ENCODE data around the gene SLC33A1.
"Not testable (repeated sequence)": the region's sequence is repeated elsewhere in the genome, so short reads cannot be mapped to it uniquely, and the experiment has no call there.

The SLC33A1 gene

GRCh38 chr3:155854141-155854940 is at the start of gene SLC33A1:
SLC33A1 (minus strand) TSS chr3:155854427; CDS start chr3:155853997, 430 bp downstream.
- DNase-seq, result peak; percentile 86

DNA sequence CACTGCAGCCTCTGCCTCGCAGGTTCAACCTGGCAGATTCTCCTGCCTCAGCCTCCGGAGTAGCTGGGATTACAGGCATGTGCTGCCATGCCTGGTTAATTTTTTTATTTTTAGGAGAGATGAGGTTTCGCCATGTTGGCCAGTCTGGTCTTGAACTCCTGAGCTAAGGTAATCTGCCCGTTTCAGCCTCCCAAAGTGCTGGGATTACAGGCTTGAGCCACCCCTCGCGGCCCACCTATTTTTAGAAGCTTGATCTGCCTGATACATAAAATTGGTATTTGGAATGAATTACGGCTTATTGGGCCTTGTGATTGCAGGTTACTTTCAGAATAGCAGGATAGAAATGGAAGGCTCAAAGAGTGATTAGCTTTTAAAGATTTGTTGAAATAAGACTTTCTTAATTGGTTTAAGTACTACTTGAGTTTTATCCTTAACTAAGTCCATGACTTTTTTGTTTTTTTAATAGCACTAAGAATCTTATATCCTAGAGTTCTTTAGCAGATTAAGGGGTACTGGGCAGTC is 41.2 kb upstream of the SLC33A1 start:
- DNase-seq, result no peak

- no peak for DNase-seq
Measured at GRCh38 chr3:155891321-155891720, 37.1 kb upstream of the SLC33A1 start.

GRCh38 chr3:155890671-155891190 is 36.5 kb upstream of the SLC33A1 start:
- DNase-seq, result no peak

DNA sequence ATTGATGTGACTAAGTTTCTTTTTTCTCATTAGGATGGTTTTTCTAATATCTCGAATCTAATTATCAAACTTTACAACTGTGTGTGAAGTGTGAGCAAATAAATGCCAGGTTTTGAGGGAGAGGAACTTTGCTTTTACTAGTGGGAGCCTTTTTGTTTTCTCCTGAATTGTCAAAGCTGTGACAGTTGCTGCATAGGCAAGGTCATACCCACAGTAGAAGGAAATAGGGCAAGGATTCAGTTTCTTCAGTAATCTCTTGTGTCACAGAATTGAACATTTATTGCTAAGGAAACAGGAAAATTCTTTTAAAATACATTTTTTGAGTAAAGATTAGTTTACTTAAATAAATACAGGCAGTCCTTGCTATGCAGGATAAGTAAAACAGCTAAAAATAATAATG is 35.7 kb upstream of the SLC33A1 start:
- no peak for DNase-seq

DNA sequence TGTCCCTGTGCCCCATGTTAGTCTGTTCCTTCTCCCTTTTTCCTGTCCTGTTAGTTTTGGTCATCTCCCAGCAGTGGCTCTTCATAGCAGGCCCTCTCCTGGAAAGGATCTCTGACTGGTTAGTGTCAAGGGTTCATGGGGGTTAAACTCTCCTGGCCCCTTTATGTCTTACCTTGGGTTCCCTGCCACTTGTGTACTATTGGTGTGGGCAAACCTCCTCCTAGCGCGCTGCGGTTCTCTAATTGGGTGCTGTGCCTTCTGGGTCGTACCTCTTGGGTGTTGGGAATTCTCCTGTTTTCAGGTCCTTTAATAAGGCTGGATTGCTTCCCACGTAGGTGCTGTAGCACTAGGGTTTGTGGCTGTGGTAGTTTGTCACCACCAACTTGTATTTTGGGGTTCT is 35.0 kb upstream of the SLC33A1 start:
- DNase-seq, result no peak

DNA sequence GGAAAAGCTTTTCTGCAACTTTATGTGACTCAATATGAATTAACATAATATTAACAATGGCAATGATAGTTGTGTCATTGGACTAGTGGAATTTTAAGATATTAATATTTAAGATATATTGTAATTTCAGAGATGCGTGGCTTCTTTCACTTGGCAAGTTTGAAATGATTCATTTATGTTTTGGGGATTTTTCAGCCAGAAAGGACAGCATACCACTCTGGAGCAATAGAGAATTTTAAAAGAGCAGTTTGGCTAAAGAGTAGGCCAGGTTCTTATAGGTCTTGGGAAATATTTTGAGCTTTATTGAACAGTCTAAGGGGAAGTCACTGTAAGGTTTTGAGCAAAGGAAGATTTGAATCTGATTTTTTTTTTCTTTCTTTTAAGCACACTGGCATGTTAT is 32.7 kb upstream of the SLC33A1 start:
- DNase-seq, result no peak

- not testable (repeated sequence) for DNase-seq
Measured at GRCh38 chr3:155886348-155886747, 32.1 kb upstream of the SLC33A1 start.

DNA sequence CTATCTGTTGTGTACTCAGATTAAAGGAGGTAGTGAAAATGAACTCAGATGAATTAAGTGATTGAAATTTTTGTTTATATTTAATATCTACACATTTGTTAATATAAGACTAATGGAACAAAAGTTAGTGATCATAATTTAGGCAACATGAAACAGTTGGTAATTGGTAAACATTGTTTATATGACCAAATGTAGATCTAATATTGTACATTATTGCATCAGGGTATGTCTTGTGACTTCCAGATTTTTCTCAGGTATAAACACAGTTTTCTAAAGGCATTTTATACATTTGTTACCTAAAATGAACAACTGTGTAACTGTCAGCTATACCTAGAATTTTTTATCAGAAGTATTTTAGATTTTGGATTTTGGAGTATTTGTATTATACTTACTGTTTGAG is 31.1 kb upstream of the SLC33A1 start:
- no peak for DNase-seq

DNA sequence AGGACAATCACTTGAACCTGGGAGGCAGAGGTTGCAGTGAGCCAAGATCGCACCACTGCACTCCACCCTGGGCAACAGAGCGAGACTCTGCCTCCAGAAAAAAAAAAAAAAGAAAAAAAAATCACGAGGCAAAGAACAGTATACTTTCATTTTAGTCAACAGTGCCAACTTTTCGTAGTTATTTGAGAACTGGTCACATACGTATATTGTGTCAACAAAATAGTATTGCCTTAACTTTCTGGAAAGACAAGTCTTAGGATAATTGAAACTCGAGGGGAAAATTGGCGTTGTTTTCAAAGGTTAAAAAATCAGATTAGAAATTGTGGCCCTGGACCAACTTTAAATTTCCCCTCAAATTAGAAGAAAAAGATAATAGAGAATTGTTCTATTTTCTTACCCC is 30.1 kb upstream of the SLC33A1 start:
- no peak for DNase-seq

DNA sequence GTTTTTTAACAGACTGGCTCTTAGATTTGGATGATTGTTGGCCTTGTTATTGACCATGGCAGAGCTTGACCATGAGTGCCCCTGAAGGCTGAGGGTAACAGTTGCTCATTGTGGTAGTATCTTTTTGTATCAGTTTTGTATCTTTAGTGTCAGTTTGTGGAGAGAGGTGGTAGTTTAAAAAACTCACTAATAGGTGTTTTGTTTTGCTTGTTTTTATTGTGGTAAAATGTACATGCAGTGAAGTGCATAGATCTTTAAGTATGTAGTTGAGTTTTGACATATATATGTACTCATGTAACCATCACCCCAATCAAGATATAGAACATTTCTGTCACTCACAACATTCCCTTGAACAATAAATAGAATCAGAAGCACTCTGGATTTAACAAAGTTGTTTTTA is 26.1 kb upstream of the SLC33A1 start:
- DNase-seq, result no peak

DNA sequence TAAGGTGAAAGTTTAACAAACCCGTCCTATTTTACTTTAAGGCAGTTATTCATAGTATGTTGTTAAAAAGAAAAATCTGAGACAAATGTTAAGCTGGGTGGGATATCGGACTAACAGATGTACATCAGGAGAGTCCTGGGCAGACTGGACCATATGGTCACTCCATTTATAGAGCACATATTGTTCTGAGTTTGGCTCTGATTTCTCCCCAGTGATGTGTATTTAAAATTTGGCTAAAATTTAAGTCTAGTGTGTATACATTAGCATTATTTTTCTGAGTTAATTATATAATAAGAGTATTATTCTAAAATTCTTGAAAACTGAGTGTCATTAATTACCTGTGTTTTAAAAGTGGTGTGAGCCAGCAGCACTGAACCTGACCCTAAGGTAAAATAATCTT is 22.3 kb upstream of the SLC33A1 start:
- DNase-seq, result no peak

DNA sequence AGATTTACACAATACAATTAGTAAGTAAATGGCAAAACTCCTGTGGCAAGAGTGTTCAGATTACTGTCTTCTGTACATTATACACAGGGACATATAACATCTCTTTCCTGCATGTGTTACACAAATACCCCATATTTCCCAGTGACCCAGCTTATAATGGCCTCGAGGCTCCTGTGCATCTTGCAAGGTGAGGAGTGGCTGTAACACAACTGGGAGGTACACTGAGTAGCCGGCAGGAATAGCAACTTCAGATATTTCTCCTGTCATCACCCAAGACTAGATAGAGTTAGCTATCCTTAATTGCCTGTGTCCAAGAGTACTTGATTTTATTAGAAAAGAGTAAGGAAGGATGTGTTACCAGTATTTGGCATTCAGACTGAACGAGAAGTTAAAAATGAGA is 21.8 kb upstream of the SLC33A1 start:
- no peak for DNase-seq

GRCh38 chr3:155872904-155873646 is 18.8 kb upstream of the SLC33A1 start:
- DNase-seq, result no peak

GRCh38 chr3:155871746-155872158 is 17.5 kb upstream of the SLC33A1 start:
- DNase-seq, result peak; percentile 32

DNA sequence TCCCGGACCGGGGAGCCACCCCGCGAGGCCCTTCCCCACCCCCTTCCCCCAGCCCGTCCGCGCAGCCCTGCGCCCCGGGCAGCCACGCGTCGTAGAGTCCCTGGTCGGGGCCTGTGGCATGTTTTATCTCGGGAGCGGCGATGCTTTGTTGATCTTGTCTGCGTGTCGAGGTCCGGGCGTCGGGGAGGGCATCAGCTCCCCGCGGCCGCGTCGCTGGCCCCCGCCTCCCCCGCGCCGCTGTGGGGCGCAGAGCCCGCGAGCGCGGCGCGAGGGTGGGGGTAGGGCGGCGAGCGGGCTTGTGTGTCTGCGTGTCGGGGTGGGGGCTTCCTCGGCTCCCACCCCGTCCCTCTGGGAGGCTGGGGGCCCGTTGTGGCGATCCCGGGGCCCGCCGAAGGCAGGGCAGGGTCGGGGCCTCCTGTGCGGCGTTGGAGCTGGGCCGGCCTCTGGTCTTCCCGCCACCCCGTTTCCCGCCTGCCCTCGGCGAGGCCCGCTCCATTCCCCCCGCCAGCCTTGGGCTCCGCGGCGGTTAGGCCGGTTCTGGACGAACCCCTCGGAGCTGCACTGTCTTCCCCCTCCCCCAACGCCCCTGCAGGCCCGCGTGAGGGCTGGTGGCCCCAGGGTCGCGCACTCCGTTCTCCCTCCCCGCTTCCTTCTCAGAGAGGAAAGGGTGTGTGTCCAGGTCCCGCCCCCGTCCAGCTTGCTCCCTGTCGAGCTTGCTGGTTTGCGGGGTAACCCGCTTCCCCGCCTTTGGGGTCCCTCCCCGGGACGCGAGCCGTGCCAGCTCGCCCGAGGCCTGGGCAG is 16.9 kb upstream of the SLC33A1 start:
- DNase-seq, result no peak

DNA sequence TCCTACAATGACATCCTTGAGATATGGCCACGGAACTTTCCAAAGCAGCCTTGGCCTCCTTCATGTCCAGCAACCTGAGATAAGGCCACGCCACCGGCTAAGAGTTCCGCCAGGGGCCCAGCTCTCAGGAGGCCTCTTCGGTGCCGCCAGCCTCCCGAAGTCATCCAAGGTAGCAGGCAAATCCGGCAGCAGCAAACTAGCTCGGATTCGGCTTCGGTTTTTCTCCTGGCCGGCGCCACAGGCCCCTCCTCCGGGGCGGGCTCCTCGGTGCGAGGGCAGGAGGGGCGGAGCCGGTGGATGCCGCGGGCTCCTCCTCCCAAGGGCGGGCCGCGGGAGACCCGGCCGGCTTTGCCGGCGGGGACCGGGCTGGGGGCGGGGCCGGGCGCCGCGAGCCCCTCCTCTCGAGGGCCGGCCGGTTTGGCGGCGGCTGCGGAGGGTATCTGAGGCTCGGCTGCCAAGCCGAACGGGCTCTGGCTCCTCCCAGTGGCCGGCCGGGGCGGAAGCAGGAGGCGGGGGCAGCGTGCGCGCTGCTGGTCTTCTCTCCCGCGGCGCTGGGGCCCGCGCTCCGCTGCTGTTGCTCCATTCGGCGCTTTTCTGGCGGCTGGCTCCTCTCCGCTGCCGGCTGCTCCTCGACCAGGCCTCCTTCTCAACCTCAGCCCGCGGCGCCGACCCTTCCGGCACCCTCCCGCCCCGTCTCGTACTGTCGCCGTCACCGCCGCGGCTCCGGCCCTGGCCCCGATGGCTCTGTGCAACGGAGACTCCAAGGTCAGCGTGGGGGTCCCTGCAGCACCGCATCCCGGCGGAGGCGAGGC is 16.1 kb upstream of the SLC33A1 start, which contains the start of gene GMPS:
TSS of gene GMPS (plus strand) at position 518 of the 812 bp plus-strand sequence. CDS start at position 739, 221 bp downstream.
- DNase-seq, result peak; percentile 87

- DNase-seq, result no peak
Measured at GRCh38 chr3:155869691-155870090, 15.5 kb upstream of the SLC33A1 start.

DNA sequence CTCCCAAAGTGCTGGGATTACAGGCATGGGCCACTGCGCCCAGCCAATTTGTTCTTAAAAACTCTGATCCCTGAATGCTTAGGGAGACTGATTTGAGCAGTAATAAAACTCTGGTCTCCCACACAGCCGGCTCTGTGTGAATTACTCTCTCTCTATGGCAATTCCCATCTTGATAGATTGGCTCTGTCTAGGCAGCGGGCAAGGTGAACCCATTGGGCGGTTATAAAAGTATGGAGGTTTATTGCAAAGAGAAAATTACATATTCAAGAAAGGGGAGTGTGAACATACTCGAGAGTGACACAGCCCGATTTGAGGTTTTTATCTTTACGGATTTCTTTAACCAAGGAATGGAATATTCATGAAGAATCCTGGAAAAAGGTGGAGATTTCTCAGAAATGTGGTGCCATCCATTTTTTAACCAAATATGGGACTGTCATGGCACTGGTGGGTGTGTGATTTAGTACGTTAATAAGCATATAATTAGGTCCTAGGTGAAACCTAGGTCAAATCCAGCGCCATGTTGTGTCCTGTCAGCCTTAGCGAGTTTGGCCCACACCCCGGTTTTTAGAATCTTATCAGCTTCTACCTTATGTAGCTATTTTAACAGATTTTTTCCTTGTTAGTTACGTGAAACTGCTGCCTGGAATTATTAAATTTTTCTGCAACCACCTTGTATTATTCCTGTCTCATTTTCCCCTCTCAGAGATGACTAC is 9.0 kb upstream of the SLC33A1 start:
- DNase-seq, result no peak

GRCh38 chr3:155862290-155862982 is 8.2 kb upstream of the SLC33A1 start:
- DNase-seq, result not testable (repeated sequence)
